ENCODE results near the gene PTGER1.

DNA sequence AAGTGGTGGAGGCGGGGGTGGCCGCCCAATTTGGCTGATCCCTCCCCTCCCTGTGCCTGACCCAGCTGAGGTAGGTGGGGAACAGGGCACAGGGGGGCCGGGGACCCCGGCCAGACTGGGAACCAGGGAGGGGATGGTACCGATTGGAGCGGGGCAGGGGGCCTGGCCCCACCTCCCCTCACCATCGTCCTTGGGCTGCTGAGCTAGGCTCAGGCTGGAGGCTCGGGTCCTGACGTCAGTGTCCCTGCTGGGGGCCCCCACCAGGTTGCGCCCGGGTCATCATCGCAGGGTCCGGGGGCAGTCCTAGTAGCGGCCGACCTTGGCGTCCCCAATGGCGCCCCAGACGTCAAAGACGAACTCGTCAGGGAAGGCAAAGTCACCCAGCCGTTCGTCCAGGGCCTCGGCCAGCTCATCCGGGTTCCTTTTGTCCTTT is 3.0 kb upstream of the PTGER1 start:
- TF ChIP-seq CTCF (IDR thresholded peaks at IDR 0.05; ENCODE audit: poor library complexity) = no peak
- TF ChIP-seq EZH2 (IDR thresholded peaks at IDR 0.05; ENCODE audit: borderline replicate concordance) = no peak
- TF ChIP-seq EZH2phosphoT487 (IDR thresholded peaks at IDR 0.05; ENCODE audit: low read depth, severe bottlenecking, unreplicated experiment) = no peak
